LNCAP (cell line): ENCODE measurements around the gene ANKRD13D.

Source experiments
- CTCF ChIP-seq: fragments of 450-650 bp; IDR thresholded peaks from 2 replicates; pipeline ENCODE4 v1.5.1; 2017; ENCODE audit warnings: mild to moderate bottlenecking

The ANKRD13D gene

DNA sequence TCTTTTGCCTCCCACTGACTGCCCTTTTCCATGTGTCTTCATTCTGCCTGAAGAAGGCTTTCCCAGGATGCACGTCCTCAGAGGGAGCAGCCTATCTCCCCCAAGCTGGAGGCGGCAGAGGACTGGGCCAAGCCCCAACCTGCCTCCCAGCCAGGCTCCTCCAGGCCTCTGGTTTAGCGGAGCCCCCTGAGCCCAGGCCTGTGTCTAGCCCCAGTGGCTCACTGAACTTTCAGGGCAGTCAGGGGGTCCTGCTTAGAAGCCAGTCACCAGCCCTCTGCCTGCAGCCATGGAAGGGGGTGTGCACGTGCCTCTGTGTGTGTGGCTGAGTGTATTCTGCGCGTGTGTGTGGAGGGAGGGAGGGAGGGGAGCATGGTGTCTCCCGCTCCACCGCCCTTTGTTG, 33.2 kb upstream of the ANKRD13D start:
- TF ChIP-seq CTCF = no peak

GRCh38 chr11:67256477-67257135, 32.5 kb upstream of the ANKRD13D start:
- no peak for TF ChIP-seq CTCF

GRCh38 chr11:67260406-67260805, 28.7 kb upstream of the ANKRD13D start:
- no peak for TF ChIP-seq CTCF

GRCh38 chr11:67261640-67261945, 27.5 kb upstream of the ANKRD13D start:
- no peak for TF ChIP-seq CTCF

DNA sequence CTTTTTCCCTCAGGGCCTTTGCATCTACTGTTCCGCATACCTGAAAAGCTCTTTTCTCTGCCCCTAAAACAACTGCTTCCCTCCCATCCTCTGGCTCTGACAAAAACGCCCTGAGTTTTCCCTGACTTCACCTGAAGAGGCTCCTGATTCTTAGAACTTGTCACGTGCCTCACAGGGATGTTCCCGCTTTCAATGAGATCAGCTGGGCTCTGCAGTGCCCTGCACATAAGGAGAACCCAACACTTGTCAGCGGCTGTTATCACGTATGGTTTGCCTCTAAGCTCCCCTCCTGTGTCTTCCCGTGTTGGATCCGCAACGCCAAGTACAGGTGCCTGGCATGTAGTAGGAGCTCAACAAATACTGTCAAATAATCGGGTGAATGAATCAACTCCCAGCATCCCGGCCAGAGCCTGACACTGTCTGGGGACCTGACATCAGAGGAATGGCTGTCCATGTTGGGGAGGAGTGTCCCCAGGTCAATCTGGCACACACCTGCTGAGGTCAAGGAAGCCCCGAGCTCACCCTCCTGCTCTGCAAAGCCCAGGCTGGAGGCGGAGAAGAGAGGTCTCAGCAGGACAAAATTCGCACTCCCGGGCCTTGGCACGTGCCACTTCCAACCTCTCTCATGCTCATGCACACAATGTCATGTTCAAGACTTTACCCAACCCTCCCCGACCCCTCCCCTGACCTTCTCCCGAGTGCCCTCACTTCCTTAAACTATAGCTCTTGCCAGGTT, 27.0 kb upstream of the ANKRD13D start:
- no peak for TF ChIP-seq CTCF

DNA sequence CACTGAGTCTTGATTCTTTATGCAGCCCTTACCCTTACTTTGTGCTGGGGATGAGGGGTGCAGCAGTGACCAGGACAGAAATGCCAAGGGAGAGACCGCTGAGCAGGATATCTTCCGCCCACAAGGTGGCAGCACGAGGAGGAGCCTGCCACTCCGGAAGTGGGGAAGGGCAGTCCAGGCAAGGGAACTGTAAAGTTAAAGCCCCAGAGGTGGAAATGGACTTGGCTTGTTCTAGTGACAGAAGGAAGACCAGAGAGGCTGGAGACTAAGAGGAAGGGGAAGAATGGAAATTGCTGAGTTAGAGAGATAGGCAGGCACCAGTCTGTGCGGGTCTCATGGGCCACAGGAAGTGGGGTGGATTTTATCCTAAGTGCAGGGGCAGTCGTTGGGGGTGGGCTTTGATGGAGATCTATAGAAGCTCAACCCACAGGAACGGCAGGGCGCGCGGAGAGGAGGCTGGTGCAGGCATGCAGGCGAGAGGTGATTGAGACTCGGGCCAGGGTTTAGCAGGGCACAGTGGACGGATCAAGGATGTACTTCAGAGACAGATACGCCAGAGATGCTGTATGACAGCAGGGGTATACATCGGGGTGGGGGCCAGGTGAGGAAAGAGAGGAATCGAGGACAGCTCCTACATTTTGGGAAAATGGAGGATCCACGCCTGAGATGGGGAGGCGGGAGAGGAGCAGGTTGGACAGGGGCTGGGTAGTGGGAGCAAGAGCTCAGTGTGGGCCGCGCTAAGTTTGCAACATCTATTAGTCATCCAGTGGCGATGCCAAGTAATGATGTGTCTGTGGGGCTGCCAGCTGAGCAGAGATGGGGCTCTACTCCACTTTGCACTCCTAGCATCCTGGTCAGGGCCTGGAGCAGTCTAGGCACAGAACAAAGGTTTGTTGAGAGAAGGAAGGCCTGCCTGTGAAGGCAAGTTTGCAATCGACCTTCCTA, 26.1 kb upstream of the ANKRD13D start:
- TF ChIP-seq CTCF = peak; percentile 94

GRCh38 chr11:67264260-67264659, 24.8 kb upstream of the ANKRD13D start:
- TF ChIP-seq CTCF = no peak
